Activated CD8-positive, alpha-beta memory T cell treated with anti-CD3 and anti-CD28 coated beads, Interleukin-2, amount 50 U/mL, for 4 hours (primary cell): ENCODE results near the gene OS9.

Experiments
- DNase-seq: peaks from one replicate; pipeline ENCODE4 v3.0.0-alpha.2; 2020

The OS9 gene

DNA sequence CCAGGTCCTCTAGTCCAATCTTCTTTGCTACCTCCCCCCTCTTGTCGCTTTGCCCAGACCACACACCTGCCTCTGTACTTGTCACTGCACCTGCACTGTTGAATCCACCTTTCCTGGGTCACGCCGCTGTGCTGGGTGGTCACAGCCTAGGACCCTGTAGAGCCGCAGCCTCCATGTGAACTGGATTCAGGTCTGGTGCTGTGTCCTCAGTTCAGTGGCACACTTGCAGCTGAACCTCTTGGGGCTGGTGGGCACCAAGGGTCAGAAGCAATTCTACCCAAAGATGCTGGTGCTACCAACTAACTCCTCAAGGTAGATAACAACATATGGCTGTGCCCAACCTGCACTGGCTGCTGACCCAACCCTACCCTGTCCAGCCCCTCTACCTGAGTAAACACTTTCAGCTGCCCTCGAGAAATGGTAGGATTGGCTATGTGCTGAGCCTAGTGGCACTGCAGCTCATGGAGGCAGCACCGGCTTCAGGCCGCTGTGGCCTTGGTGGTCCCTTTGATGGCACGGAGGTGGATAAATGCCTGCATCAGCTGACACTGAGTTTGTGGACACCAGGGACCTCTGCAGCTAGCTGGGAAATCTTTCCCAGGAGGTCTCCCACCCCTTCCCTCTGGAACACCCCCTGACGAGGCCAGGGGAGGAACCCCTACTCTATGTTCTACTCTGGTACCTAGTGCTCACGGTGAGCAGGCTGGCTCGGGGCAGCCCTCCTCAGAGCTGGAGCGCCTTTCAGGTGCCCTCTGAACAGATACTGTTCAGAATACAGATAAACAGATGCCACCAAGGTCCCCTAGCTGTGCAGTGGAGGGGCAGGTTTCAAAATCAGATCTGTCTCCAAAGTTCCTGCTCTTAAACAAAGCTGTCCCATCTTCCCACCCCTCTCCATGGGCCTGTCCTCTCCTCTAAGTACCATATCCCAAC is 30.3 kb downstream of the OS9 start:
- DNase-seq: no peak

DNA sequence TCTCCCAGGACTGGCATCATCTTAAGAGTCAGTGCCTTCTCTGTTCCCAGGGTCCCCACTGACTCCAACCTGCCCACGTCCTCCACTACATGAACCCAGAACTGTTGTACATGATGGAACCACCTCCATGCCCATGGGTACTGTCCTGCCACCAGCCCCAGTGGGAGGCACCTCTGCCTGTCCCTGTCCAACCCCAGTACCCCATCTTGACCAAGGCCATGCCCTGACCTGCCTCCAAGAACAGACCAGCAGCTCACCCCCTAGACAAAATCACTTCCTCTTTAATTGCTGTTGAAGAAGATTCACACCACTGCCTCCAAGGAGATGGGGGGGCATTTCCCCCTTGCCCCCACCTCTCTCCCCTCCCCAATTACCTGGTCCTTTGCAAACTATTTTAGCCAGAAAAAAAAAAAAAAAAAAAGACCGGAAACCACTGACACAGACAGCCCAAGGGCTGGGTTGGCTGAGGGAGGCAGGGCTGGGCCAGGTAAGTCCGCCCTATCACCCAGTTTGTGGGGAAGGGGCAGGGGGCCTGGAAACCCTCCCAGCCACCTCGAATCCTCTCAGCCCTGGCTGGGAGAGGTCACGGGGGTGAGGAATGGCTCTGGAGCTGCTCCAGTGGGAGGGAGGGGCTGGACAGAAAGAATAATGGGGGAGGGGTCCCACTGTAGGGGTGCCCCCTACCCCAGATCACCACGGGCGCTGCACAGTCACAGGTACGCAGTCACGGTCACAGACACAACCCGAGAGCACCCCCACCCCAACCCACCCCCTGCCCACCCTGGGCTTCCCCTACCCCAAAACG is 31.2 kb downstream of the OS9 start:
- no peak for DNase-seq

DNA sequence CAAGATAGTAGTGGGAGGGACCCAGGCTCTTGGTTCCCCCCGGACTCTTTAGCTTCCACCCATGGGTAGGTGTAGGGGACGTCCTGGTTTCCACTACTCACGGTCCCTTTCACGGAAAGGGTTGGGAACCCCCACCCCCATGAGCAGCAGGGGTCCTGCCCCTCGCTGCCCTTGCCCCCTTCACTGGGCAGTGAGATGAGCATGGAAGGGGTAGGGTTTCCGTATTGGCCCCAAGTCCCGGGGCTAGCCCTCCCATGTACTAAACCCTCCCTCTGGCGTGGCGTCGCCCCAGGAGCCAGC is 31.9 kb downstream of the OS9 start:
- no peak for DNase-seq

DNA sequence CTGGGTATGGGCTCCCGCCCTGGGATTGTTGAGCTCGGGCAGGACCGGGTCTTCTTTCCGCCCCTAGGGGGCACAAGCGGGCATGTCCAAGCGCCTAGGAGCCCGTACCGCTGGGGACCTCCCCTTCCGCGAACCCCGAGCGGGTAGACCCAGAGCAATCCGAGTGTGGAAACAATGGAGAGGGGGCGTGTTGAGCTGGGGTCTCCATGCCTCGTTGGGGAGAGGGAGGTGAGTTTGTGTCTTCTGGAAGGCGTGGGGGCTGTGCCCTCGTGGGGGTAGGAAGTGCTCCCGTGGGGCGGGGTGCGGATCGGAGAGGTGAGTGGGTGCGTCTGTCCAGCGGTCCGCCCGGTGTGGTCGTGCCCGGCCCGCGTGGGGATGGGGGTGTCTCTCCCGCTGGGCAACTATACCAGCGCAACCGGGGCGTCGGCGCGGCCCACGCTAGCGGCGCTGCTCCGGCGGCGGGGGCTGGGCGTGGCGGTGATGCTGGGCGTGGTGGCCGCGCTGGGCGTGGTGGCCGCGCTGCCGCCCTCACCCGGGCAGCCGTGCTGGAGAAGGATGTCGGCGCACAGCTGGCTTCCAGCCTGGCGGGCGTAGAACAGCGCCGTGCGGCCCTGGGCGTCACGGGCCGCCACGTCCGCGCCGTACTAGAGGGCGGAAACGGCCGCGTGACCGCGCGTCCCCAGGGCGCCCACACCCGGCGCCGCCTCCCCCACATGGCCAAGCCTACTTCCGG is 32.4 kb downstream of the OS9 start:
- DNase-seq: peak; percentile 44

DNA sequence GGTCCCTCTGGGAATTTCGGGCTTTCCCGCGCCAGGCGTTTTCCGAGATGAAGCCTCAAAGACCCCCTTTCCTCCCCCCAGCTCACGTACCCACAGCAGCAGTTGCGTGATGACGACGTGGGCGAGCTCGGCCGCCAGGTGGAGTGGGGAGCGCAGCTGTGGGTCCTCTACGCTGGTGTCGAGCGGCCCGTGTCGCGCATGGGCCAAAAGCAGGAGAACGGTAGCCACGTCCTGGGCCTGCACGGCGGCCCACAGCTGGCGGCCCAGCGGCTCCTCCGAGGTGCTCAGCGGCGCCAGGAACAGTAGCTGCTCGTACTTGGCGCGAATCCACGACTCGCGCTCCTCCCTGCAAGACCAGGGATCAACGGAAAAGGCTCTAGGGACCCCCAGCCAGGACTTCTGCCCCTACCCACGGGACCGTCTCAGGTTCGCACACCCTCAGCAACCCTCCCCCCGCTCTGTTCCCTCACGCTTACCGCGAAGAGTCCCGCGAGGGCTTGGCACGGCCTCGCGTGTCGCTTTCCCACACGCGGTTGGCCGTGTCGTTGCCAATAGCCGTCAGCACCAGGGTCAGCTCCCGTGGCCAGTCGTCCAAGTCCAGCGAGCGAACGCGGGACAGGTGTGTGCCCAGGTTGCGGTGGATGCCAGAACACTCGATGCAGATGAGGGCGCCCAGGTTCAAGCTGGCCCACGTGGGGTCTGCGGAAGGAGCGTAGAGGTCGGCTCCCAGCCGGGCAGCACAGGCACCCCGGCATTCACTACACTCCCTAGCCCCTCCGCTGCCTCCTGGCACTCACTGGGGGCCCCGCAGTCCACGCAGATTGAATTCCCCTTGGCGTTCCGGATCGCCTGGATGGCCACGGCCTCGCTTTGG is 33.2 kb downstream of the OS9 start:
- no peak for DNase-seq

DNA sequence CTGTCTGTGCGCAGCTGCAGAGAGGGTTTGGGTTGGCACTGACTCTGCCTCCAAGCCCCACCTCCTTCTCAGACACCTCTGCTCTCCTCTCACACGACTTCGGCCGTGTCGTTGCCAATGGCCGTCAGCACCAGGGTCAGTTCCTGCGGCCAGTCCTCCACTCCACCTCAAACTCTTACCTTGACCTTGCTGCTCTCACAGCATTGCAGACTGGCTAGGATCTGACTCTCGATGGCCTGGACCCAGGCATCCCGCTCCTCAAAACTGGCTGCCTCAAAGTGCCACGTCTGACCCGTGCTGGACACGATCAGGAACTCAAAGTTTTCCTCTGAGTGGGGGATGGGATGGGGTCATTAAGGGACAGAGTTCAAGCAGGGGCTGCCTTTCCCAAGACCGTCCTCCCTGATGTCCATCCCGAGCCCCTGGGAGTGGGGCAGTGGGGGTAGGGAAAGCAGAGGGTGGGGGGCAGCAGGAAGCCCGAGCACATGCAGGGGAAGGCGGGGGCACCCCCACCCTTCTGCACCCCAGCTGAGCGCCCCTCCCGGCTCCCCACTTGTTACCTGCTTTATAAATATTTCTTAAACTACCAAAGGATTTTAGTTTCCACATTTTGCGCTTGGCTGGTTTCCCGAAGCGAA is 33.9 kb downstream of the OS9 start:
- DNase-seq: no peak

DNA sequence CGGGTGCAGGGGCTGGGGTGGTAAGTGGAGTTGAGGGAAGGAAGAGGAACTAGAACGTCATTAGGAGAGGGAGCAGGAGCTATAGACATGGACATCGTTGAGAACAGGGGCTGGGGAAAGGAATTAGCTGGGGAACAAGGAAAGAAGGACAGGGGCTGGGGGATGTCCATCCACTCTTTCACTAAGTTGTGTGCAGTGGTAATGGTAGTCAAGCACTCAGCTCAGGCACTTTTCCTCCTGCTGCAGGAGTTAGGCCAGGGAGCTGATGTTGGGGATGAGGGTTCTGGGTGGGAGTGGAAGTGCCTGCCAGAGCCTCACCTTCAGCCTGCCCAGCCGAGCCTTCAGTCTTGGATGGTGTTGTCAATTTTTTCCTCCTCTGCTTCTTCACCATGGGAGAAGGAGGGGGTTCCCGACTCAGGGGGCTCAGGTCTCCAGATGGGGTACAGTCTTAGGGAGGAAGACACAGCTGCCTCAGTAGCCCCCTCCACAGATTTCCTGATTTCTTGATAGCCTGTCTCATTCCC is 35.5 kb downstream of the OS9 start:
- no peak for DNase-seq

DNA sequence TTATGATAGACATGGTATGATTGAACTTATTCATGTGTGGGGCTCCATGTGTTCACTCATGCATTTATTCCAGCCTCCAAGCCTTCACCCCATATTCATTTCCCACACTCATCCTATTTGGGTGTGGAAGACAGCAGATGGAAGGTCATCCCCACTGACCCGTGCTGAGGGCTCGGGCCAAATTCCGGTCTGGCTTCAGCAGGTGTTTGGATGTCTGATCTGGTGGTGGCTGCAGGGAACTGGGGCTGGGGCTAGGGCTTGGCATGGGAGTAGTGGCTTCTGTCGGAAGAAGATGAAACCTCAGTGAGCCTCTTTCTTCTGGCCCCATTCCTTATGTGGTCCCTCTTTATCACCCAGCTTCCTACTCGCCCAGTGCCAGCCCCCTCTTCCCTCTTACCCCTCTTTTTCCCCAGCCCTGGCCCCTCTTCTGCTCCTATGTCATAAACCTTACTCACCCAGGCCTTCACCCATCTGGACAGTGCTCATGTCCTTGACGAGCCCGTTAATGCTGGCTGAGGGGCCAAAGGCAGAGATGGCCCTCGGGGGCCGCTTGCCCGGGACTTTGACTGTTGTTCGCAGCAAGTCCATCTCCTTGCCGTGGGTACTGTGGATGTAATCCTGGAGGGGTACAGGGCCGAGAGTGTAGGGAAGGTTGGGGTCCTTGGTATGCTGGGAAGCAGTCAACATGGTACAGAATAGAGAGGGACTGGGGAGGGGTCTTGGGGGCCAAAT is 36.6 kb downstream of the OS9 start:
- no peak for DNase-seq

DNA sequence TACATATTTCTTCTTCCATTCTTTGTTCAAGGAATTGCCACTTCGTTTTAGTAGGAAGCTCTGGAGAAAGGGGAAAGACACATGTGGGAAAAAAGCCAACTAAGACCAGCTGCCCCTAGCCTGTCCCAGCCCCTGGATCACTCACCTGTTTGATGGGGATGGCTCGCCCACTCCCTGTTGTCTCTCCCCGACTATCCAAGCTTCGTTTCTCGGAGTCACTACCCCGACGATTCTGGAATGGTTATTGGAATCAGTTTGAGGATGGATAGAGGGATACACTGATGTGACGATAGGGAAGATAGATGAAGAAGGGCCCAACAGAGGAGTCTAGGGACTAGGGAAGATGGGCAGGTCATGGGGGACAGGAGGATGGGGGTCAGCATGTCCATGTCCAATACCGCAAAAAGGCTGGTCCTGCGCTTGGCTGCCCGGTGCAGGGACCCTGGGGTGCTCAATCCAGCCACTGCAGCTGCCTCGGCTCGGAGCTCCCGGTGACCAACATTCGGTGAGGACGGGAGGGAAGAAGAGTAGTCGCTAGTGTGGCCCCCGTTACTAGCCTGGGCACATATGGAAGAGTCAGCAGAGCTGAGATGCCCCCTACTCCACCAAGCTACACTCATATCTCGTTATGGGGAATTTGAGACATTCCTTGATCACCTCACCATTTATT is 37.6 kb downstream of the OS9 start:
- DNase-seq: no peak

DNA sequence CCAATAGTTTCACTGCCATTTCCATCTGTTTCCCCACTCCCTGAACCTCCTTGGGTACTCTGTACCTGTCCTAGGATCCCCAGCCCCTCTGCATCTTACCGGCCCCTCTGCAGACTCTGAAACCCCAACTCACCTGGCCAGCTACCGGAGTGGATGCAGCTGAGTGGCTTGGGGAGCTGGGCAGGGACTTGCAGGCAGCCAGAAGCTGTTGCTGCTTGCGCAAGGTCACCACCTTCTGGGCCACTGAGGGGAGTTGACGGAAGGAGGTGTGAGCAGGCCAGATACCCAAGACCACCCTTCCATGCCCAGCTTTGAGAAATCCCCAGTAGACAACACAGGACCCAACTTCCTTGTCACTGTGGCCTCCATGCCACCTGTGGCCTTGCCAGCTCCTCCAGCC is 38.3 kb downstream of the OS9 start:
- DNase-seq: no peak

DNA sequence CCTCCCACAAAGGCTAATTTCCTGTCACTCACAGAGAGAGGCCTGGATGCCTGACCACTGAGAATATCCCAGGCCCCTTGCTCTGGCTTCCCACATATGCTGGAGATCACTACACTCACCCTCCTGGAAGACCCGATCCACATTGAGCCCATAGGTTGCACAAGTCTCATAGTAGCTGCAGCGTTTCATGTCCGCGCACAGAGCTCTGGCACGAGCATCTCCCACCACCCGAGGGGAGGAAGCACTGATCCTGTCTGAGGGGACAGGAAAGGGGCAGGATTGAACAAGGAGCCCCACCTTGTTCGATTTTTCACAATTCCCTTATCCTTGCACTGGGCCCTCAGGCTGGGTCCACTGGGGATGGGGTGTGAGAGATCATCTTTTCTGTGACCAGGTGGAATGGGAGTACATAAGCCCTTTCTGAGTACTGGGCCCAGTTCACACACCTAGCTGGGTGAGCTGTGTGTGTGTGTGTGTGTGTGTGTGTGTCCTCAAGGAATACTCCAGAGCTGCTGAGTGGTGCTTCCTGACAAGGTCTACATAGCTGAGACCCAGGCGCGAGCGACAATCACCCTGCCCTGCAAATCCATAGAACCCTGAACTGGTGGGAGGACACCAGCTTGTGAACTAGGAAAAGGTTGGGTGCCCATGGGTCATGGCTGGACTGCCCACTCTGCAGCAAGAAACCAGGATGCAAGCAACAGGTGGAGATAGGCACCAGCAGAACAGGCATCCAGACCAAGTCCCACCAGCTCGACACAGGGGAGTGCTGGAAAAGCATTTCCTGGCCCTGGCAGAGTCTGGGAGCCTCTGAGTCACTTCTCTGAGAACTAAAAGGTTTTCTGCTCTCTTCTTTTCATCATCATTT is 39.0 kb downstream of the OS9 start:
- no peak for DNase-seq

DNA sequence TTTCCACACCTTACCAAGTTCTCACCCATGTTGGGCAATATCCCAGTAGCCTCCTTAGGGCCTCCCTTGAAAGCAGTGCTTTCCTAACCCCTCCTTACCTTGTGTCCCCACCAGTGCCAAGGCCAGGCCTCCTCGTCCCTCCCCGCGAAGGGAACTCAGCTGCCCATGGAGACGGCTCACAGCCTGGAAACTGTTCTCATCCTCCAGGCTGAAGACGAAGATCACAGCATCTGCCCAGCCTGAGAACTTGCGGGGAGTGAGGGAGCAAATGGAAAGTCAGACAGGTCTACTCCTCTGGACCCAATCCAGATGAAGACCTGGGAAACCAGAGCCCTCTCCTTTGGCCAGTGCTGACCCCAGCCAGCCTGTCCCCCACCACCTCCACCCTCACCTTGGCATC is 40.0 kb downstream of the OS9 start:
- DNase-seq: no peak

DNA sequence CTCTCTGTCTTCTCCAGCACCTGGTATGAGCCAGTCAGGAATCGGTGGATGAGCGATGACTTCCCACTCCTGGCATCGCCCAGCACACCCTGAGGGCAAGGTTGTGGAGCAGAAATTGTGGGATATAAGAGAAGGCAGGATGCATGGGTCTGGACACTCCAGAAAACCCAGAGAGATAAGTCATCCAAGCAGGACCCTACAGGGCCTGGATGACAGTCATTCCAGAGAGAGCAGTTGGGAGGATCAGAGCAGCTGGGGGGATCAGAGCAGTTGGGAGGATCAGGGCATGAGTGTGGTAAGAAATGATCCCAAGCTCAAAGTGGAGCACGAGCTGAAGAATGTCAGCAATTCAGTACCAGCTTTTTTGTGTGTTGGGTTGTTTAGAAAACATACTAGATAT is 40.7 kb downstream of the OS9 start:
- DNase-seq: no peak

DNA sequence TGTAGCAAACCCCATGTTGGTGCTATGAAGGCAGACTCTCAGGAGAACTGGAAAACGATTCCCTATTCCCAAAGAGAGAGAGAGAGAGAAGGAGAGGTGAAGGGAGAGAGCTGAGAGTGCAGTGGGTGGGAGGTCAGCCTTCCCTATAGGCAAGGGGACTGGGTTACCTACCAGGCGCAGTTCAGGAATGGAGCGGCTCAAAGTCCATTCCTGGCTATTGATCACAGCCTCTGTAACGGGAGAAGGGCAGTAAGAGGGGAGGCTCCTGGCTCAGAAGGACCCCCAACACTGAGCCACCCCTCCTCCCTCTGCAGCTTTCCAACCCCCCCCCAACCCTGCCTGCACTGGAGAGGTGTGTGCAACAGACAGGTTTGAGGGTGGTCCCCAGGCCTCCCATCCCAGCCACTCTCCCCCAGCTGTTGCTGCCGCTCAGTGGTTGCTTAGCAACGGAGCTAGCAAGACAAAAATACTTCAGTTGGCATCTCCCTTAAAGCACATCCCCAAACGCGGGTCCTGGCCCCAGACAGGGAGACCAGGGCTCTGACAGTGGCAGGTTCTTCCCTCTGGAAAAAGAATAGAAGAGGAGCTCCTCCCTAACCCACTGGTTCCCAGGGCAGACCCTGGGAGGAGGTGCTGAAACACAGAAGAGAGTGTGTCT is 41.4 kb downstream of the OS9 start:
- DNase-seq: no peak

DNA sequence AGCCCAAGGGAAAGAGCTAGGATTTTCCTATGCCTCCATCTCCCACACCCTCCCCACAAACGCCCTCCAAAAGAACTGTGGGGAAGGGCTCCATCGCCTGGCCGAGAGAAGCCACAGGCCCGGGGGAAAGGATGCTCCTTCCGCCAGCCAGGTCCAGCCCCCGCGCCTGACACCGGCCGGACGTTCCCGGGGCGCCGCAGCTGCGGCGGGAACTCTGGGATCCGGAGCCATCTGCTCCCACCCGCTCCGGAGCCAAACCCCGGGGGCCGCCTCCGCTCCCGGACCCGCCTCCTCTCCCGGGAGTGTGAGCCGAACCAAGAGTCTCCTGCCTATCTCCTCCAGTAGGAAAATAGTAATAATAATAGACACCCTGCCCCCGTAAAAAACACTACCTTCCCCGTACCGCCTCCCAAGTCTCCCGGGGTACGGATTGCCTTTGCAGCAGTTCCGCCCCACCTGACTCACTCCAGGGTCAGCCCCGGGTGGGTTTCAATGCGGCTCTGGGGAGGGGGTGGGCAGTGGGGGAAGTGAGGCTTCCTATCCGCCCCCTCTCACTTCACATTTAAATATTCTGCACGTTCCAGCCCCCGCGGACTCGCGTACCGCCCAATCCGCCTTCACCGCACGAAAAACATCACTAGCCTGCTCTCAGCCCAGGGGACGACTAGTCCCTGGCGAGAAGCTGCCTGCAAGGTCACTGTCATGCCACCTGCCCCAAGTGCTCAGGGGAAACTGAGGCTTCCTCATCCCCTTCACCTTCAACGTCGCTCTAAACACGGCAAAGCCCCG is 42.2 kb downstream of the OS9 start:
- no peak for DNase-seq

DNA sequence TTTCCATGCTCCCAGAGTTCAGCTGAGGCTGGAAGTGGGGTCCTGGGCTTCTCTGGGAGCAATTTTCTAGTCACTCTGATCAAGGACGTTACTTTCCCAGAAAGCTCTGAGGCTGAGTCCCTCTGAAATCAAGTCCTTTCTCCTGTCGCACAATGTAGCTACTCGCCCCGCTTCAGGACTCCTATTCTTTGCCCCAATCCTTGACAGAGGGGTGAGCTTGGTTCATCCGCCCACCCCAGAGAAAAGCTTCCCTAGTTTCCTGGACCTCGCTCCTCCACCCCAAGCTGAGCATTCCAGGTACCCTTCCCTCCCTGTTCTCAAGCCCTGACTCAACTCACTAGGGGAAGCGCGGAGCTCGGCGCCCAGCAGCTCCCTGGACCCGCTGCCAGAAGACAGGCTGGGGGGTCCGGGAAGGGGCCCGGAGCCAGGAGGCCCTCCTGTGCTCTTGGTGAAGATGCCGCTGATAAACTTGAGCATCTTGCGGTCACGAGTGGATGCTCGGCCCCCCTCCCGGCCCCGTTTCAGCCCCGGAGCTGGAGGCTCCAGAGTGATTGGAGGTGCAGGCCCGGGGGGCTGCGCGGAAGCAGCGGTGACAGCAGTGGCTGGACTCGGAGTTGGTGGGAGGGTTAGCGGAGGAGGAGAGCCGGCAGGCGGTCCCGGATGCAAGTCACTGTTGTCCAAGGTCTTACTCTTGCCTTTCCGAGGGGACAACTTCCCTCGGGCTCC is 43.0 kb downstream of the OS9 start:
- no peak for DNase-seq
